Esophagus (tissue), 2 donors: ENCODE measurements around the gene UGT1A3. TPM values are rescaled to one million over a fixed set of nuclear protein-coding genes. Genes with fewer than 3 reads are reported as not detected.

Source experiments
- H3K27ac ChIP-seq, 2 donors: one replicate each; pipeline ENCODE4 v1.5.1; 2013; ENCODE audit warnings: low read depth in 2 of 2, mild to moderate bottlenecking in 2 of 2, inconsistent platforms in 1 of 2, low read length in 1 of 2, moderate library complexity in 1 of 2
- H3K27me3 ChIP-seq, 2 donors: one replicate each; pipeline ENCODE4 v1.6.1; 2013; ENCODE audit warnings: low read length in 2 of 2, control low read depth in 1 of 2, mild to moderate bottlenecking in 1 of 2; ENCODE audit not compliant: insufficient read depth in 2 of 2, control insufficient read depth in 1 of 2
- H3K36me3 ChIP-seq, 2 donors: one replicate each; pipeline ENCODE4 v1.6.1; 2013; ENCODE audit warnings: low read length in 1 of 2; ENCODE audit not compliant: control insufficient read depth in 2 of 2, insufficient read depth in 2 of 2
- H3K4me1 ChIP-seq, 2 donors: one replicate each; pipeline ENCODE4 v1.6.1; 2013; ENCODE audit warnings: low read length in 1 of 2; ENCODE audit not compliant: control insufficient read depth in 2 of 2, insufficient read depth in 2 of 2
- H3K4me3 ChIP-seq, 2 donors: one replicate each; pipeline ENCODE4 v1.5.1; 2013; ENCODE audit warnings: low read length in 2 of 2, mild to moderate bottlenecking in 2 of 2, low read depth in 1 of 2, moderate library complexity in 1 of 2
- H3K9me3 ChIP-seq, 2 donors: one replicate each; pipeline ENCODE4 v1.6.1; 2013; ENCODE audit warnings: mild to moderate bottlenecking in 2 of 2, low read depth in 1 of 2, low read length in 1 of 2, moderate library complexity in 1 of 2; ENCODE audit not compliant: control insufficient read depth in 2 of 2, insufficient read depth in 1 of 2
- WGBS, 2 donors: extraction: QIAGEN DNeasy Blood & Tissue Kit; methylation state at CpG; one replicate each; pipeline ENCODE4 v1.1.7; 2013; 5-methylcytosine and 5-hydroxymethylcytosine counted together
- polyA plus RNA-seq, 2 donors: library from polyadenylated mRNA; stranded (reverse); fragments of 200-250 nt; gene quantifications; one replicate each; pipeline ENCODE4 v1.2.3, GENCODE V29; 2013
- donor health status: healthy with polysubstance abuse.
- donor health status: Bipolar disorder and iron deficiency.

Gene UGT1A3
- polyA plus RNA-seq: 1 to 10 TPM in 1 of 2 donors, under 1 TPM in 1; 0.07 to 1.5 TPM

- H3K9me3 ChIP-seq: no peaks in the 10 kb centered on the region
- H3K27ac ChIP-seq: peak within 1 kb of the TSS in 1 of 2 donors; percentile 1
- H3K4me3 ChIP-seq: no peak within 1 kb of the TSS
- WGBS, 2 donors: 72 to 73% methylated on average over 8 of the region's 8 CpGs
- H3K27me3 ChIP-seq: no peaks in the 10 kb centered on the region
- peaks cover 0 to 2% of the 10 kb centered on the region in 2 donors for H3K4me1 ChIP-seq
- H3K36me3 ChIP-seq: no peaks in the 10 kb centered on the region
These were observed at the start of gene UGT1A3 for GRCh38 chr2:233728723-233729301. Gene UGT1A3 (plus strand): TSS chr2:233729042. CDS start chr2:233729127, 85 bp downstream.

GRCh38 chr2:233679196-233679595 is 49.6 kb upstream of the UGT1A3 start:
- Histone ChIP-seq H3K36me3 (no peaks in the 10 kb centered on the region), H3K27me3 (no peaks in the 10 kb centered on the region), H3K4me3 (no peak overlapping the region), H3K4me1 (peaks cover 0 to 3% of the 10 kb centered on the region in 2 donors), H3K27ac (peak overlapping the region in 1 of 2 donors; percentile 15), H3K9me3 (no peaks in the 10 kb centered on the region)
- WGBS, 2 donors: 47 to 49% methylated on average over 4 of the region's 4 CpGs

GRCh38 chr2:233680361-233681045 is 48.3 kb upstream of the UGT1A3 start:
- Histone ChIP-seq H3K9me3 (no peaks in the 10 kb centered on the region), H3K27ac (no peak overlapping the region), H3K4me3 (no peak overlapping the region), H3K4me1 (peaks cover 0 to 3% of the 10 kb centered on the region in 2 donors), H3K36me3 (no peaks in the 10 kb centered on the region), H3K27me3 (no peaks in the 10 kb centered on the region)
- WGBS, 2 donors: 78% methylated on average over 4 of the region's 4 CpGs

- Histone ChIP-seq H3K27me3 (no peaks in the 10 kb centered on the region), H3K36me3 (no peaks in the 10 kb centered on the region), H3K27ac (peak within 1 kb of the TSS; percentile 67 to 71), H3K9me3 (no peaks in the 10 kb centered on the region), H3K4me1 (peaks cover 0 to 3% of the 10 kb centered on the region in 2 donors), H3K4me3 (peak within 1 kb of the TSS; percentile 4 to 31)
- WGBS, 2 donors: 48 to 59% methylated on average over 5 of the region's 5 CpGs
These were observed 47.2 kb upstream of the UGT1A3 start, which contains the start of gene UGT1A7 for GRCh38 chr2:233681521-233682099. Gene UGT1A7 (plus strand): TSS chr2:233681901. CDS start chr2:233681938, 37 bp downstream.

GRCh38 chr2:233684640-233685039 is 44.2 kb upstream of the UGT1A3 start:
- H3K4me1 ChIP-seq: peaks cover 0 to 3% of the 10 kb centered on the region in 2 donors
- no peak overlapping the region for H3K4me3 ChIP-seq
- WGBS, 2 donors: 58 to 74% methylated on average over 1 of the region's 1 CpG
- H3K27ac ChIP-seq: no peak overlapping the region
- H3K27me3 ChIP-seq: no peaks in the 10 kb centered on the region
- no peaks in the 10 kb centered on the region for H3K9me3 ChIP-seq
- H3K36me3 ChIP-seq: no peaks in the 10 kb centered on the region

GRCh38 chr2:233686928-233687327 is 41.9 kb upstream of the UGT1A3 start:
- Histone ChIP-seq H3K27ac (no peak overlapping the region), H3K4me3 (no peak overlapping the region), H3K27me3 (no peaks in the 10 kb centered on the region), H3K4me1 (peaks cover 0 to 5% of the 10 kb centered on the region in 2 donors), H3K36me3 (no peaks in the 10 kb centered on the region), H3K9me3 (no peaks in the 10 kb centered on the region)
- WGBS, 2 donors: 74 to 79% methylated on average over 5 of the region's 5 CpGs

GRCh38 chr2:233688341-233688740 is 40.5 kb upstream of the UGT1A3 start:
- WGBS, 2 donors: 78 to 79% methylated on average over 5 of the region's 5 CpGs
- no peaks in the 10 kb centered on the region for H3K27me3 ChIP-seq
- H3K4me3 ChIP-seq: no peak overlapping the region
- no peaks in the 10 kb centered on the region for H3K36me3 ChIP-seq
- H3K9me3 ChIP-seq: no peaks in the 10 kb centered on the region
- H3K4me1 ChIP-seq: peaks cover 0 to 6% of the 10 kb centered on the region in 2 donors
- no peak overlapping the region for H3K27ac ChIP-seq

- H3K9me3 ChIP-seq: no peaks in the 10 kb centered on the region
- H3K27me3 ChIP-seq: no peaks in the 10 kb centered on the region
- peak overlapping the region in 1 of 2 donors; percentile 76 for H3K27ac ChIP-seq
- no peaks in the 10 kb centered on the region for H3K36me3 ChIP-seq
- H3K4me3 ChIP-seq: no peak overlapping the region
- peaks cover 0 to 6% of the 10 kb centered on the region in 2 donors for H3K4me1 ChIP-seq
These were observed 39.8 kb upstream of the UGT1A3 start for GRCh38 chr2:233689031-233689430.

GRCh38 chr2:233689501-233689900 is 39.3 kb upstream of the UGT1A3 start:
- H3K4me1 ChIP-seq: peaks cover 0 to 6% of the 10 kb centered on the region in 2 donors
- no peaks in the 10 kb centered on the region for H3K9me3 ChIP-seq
- H3K27ac ChIP-seq: peak overlapping the region in 1 of 2 donors; percentile 3
- WGBS, 2 donors: 11 to 12% methylated on average over 3 of the region's 3 CpGs
- no peak overlapping the region for H3K4me3 ChIP-seq
- H3K27me3 ChIP-seq: no peaks in the 10 kb centered on the region
- no peaks in the 10 kb centered on the region for H3K36me3 ChIP-seq
